Brain microvascular endothelial cell (primary cell): ENCODE measurements around the gene EPAS1.
A peak's percentile ranks its signal among the peaks of the same experiment; 100 is the strongest.

ENCODE experiments used
- DNase-seq: peaks from one replicate; pipeline ENCODE4 v3.0.0-alpha.2; 2020
- H3K27ac ChIP-seq: fragments of 250-450 bp; sonication (Bioruptor Pico); 2 replicates; pipeline ENCODE4 v1.5.1; 2020; ENCODE audit warnings: mild to moderate bottlenecking, moderate library complexity
- H3K27me3 ChIP-seq: fragments of 250-450 bp; sonication (Bioruptor Pico); replicated peaks from 2 replicates; pipeline ENCODE4 v1.5.1; 2020; ENCODE audit warnings: mild to moderate bottlenecking
- H3K36me3 ChIP-seq: fragments of 250-450 bp; sonication (Bioruptor Pico); replicated peaks from 2 replicates; pipeline ENCODE4 v1.5.1; 2020; ENCODE audit warnings: mild to moderate bottlenecking
- H3K4me3 ChIP-seq: 2 replicates; pipeline ENCODE4 v1.5.1; 2011; ENCODE audit warnings: low read depth, mild to moderate bottlenecking, control low read depth, low read length, moderate library complexity
- CTCF ChIP-seq: IDR thresholded peaks from 2 replicates; pipeline ENCODE4 v1.5.1; 2011; ENCODE audit warnings: low read depth, mild to moderate bottlenecking, moderate library complexity, low read length, control low read depth, inconsistent platforms; ENCODE audit errors: missing control alignments
- in situ Hi-C: cut with HindIII; loops from 2 replicates; pipeline ENCODE4 v1.10.0; 2017; ENCODE audit warnings: low sequenced_read_pairs, low pct_ligation_motif_present

The EPAS1 gene

GRCh38 chr2:46314065-46314835, 17.0 kb downstream of the EPAS1 start:
- in situ Hi-C loops = no loop called here
- Histone ChIP-seq H3K4me3 (no peak overlapping the region), H3K27ac (peak overlapping the region; percentile 91), H3K27me3 (no peaks in the 10 kb centered on the region), H3K36me3 (no peaks in the 10 kb centered on the region)
- TF ChIP-seq CTCF = no peak
- no peak for DNase-seq

- no peak for TF ChIP-seq CTCF
- H3K27ac ChIP-seq = peak overlapping the region; percentile 91
- no peak overlapping the region for H3K4me3 ChIP-seq
- in situ Hi-C loops = no loop called here
- H3K27me3 ChIP-seq = no peaks in the 10 kb centered on the region
- DNase-seq = peak; percentile 96
- no peaks in the 10 kb centered on the region for H3K36me3 ChIP-seq
Measured at GRCh38 chr2:46315103-46315890, 18.1 kb downstream of the EPAS1 start.

GRCh38 chr2:46317094-46317486, 19.9 kb downstream of the EPAS1 start:
- H3K36me3 ChIP-seq = no peaks in the 10 kb centered on the region
- in situ Hi-C loops = no loop called here
- DNase-seq = no peak
- H3K27me3 ChIP-seq = no peaks in the 10 kb centered on the region
- no peak for TF ChIP-seq CTCF
- H3K27ac ChIP-seq = peak overlapping the region; percentile 91
- no peak overlapping the region for H3K4me3 ChIP-seq

- in situ Hi-C loops = no loop called here
- DNase-seq = no peak
- no peaks in the 10 kb centered on the region for H3K27me3 ChIP-seq
- H3K4me3 ChIP-seq = no peak overlapping the region
- TF ChIP-seq CTCF = no peak
- no peak overlapping the region for H3K27ac ChIP-seq
- no peaks in the 10 kb centered on the region for H3K36me3 ChIP-seq
Measured at GRCh38 chr2:46318579-46319460, 21.6 kb downstream of the EPAS1 start.

GRCh38 chr2:46319711-46320110, 22.5 kb downstream of the EPAS1 start:
- H3K27me3 ChIP-seq = no peaks in the 10 kb centered on the region
- H3K36me3 ChIP-seq = no peaks in the 10 kb centered on the region
- DNase-seq = no peak
- no peak overlapping the region for H3K27ac ChIP-seq
- no peak overlapping the region for H3K4me3 ChIP-seq
- in situ Hi-C loops = no loop called here
- TF ChIP-seq CTCF = no peak
